Loucy (cell line): ENCODE data around the gene ARHGEF10L.

Experiments
- H2AFZ ChIP-seq: fragments of 200-600 bp; sonication (generic); 2 replicates; pipeline ENCODE4 v1.6.0; 2016; ENCODE audit warnings: antibody characterized with exemption, mild to moderate bottlenecking, low read length, moderate library complexity
- H3F3A ChIP-seq: fragments of 200-600 bp; 2 replicates; pipeline ENCODE4 v1.6.0; 2016; ENCODE audit warnings: antibody characterized with exemption, low read depth, mild to moderate bottlenecking
- H3K27me3 ChIP-seq: fragments of 200-600 bp; sonication (generic); 2 replicates; pipeline ENCODE4 v1.6.1; 2014; ENCODE audit warnings: low read length, mild to moderate bottlenecking; ENCODE audit not compliant: insufficient read depth, poor library complexity, severe bottlenecking
- H3K36me3 ChIP-seq: fragments of 200-600 bp; sonication (generic); 2 replicates; pipeline ENCODE4 v1.6.1; 2016; ENCODE audit warnings: low read length; ENCODE audit not compliant: insufficient read depth
- H3K4me1 ChIP-seq: fragments of 200-600 bp; sonication (generic); 2 replicates; pipeline ENCODE4 v1.5.1; 2014; ENCODE audit warnings: low read length, mild to moderate bottlenecking; ENCODE audit not compliant: insufficient read depth, poor library complexity, severe bottlenecking
- H3K4me2 ChIP-seq: fragments of 200-600 bp; sonication (generic); 2 replicates; pipeline ENCODE4 v1.6.0; 2014; ENCODE audit warnings: antibody characterized with exemption, low read length, low read depth, mild to moderate bottlenecking; ENCODE audit not compliant: poor library complexity, severe bottlenecking
- H3K4me3 ChIP-seq: fragments of 200-600 bp; sonication (generic); 2 replicates; pipeline ENCODE4 v1.5.1; 2014; ENCODE audit warnings: low read length, mild to moderate bottlenecking, mixed read lengths; ENCODE audit not compliant: poor library complexity, severe bottlenecking
- H3K79me2 ChIP-seq: fragments of 200-600 bp; sonication (generic); 2 replicates; pipeline ENCODE4 v1.6.1; 2014; ENCODE audit warnings: low read length; ENCODE audit not compliant: insufficient read depth
- H3K9ac ChIP-seq: fragments of 200-600 bp; sonication (generic); 2 replicates; pipeline ENCODE4 v1.6.0; 2014; ENCODE audit warnings: mild to moderate bottlenecking, low read depth, low read length, moderate library complexity; ENCODE audit not compliant: poor library complexity, severe bottlenecking
- H3K9me2 ChIP-seq: fragments of 200-600 bp; sonication (generic); replicated peaks from 2 replicates; pipeline ENCODE4 v1.6.1; 2016; ENCODE audit warnings: low read depth, low read length, mixed read lengths
- H3K9me3 ChIP-seq: fragments of 200-600 bp; sonication (generic); 2 replicates; pipeline ENCODE4 v1.6.1; 2014; ENCODE audit warnings: mild to moderate bottlenecking, antibody characterized with exemption, low read length, low read depth; ENCODE audit not compliant: insufficient read depth
- H4K20me1 ChIP-seq: fragments of 200-600 bp; sonication (generic); 2 replicates; pipeline ENCODE4 v1.6.0; 2014; ENCODE audit warnings: antibody characterized with exemption, low read length, mild to moderate bottlenecking; ENCODE audit not compliant: insufficient read depth, poor library complexity, severe bottlenecking
- EZH2phosphoT487 ChIP-seq: fragments of 200-600 bp; IDR thresholded peaks from 2 replicates; pipeline ENCODE4 v1.6.1; 2018; ENCODE audit warnings: antibody characterized with exemption, mild to moderate bottlenecking, moderate library complexity, borderline replicate concordance
- TF ChIP-seq, protein P1 (sequence below): fragments of 200-600 bp; sonication (generic); conservative IDR thresholded peaks from 2 replicates; pipeline ENCODE4 v1.5.1; 2014; ENCODE audit warnings: mild to moderate bottlenecking, antibody characterized with exemption, low read length

ARHGEF10L gene

DNA sequence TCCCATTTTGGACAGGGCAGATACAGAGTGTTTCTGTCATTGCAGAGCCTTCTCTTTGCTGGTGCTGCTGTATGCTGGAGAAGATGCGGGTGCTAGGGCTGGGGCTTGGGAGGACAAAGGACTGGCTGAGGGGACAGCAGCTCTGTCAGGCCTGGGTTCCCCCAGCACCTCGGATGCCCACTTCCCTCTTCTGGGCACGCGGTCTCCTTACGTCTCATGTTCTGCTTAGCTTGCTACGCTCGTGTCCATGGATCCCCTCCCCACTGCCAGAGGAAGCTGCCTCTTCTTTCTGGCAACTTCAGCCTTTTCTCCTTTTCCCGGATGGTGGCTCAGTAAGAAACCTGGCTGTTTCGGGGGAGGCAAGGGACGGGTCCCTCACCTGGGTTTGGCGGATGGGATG lies 75.7 kb downstream of the ARHGEF10L start:
- Histone ChIP-seq H3K9me3 (no peaks in the 10 kb centered on the region), H3K79me2 (no peaks in the 10 kb centered on the region), H3F3A (no peaks in the 10 kb centered on the region), H3K4me3 (no peak overlapping the region), H3K27me3 (no peaks in the 10 kb centered on the region), H4K20me1 (no peaks in the 10 kb centered on the region), H2AFZ (no peak overlapping the region), H3K36me3 (no peaks in the 10 kb centered on the region), H3K9me2 (no peaks in the 10 kb centered on the region), H3K4me1 (peaks cover 4% of the 10 kb centered on the region), H3K9ac (no peak overlapping the region), H3K4me2 (no peak overlapping the region)
- TF ChIP-seq EZH2phosphoT487, result no peak
- TF ChIP-seq, protein P1, sequence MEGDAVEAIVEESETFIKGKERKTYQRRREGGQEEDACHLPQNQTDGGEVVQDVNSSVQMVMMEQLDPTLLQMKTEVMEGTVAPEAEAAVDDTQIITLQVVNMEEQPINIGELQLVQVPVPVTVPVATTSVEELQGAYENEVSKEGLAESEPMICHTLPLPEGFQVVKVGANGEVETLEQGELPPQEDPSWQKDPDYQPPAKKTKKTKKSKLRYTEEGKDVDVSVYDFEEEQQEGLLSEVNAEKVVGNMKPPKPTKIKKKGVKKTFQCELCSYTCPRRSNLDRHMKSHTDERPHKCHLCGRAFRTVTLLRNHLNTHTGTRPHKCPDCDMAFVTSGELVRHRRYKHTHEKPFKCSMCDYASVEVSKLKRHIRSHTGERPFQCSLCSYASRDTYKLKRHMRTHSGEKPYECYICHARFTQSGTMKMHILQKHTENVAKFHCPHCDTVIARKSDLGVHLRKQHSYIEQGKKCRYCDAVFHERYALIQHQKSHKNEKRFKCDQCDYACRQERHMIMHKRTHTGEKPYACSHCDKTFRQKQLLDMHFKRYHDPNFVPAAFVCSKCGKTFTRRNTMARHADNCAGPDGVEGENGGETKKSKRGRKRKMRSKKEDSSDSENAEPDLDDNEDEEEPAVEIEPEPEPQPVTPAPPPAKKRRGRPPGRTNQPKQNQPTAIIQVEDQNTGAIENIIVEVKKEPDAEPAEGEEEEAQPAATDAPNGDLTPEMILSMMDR, result no peak

DNA sequence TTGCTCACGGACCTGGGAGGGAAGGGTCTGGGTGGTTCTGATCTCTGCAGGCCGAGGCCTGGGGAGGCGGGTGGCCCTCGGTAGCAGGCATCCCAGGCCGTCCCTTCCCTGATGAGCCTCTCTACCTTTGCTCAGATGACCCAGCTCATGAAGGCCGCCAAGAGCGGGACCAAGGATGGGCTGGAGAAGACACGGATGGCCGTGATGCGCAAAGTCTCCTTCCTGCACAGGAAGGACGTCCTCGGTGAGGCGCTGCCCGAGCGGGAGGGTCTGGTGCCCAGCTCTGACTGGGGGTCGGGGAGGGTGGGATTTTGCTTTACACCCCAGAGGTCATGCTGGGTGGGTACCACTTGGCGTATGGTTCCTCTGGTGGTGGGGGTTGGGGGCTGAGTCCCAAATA lies 76.5 kb downstream of the ARHGEF10L start:
- no peaks in the 10 kb centered on the region for H3K27me3 ChIP-seq
- TF ChIP-seq, protein P1, result no peak
- no peak for TF ChIP-seq EZH2phosphoT487
- H3K36me3 ChIP-seq, result no peaks in the 10 kb centered on the region

DNA sequence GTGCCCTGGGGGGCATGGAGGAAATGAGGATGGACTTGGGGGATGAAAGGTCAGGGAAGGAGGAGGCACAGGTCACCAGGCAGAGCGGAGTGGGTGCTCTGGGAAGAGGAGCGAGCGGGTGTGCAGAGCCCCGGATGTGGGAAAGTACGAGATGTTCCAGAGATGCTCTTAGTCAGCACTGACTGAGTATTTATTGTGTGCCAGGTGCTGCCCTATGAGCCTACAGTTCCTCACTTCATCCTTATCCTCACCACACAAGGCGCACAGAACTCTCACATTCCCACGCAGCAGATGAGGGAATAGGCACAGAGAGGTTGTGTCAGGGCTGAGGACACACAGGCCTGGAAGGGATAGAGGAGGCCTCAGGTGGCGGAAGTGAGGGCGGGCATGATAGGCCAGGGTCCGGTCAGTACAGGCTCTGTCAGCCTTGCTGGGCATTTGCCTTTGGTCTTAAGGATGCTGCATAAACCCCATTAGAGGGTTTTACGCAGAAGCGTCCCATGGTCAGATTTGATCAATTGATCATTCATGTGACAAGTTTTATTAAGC lies 77.3 kb downstream of the ARHGEF10L start:
- no peaks in the 10 kb centered on the region for H3K36me3 ChIP-seq
- no peak overlapping the region for H3K4me3 ChIP-seq
- H4K20me1 ChIP-seq, result no peaks in the 10 kb centered on the region
- H3K9me3 ChIP-seq, result no peaks in the 10 kb centered on the region
- no peak overlapping the region for H2AFZ ChIP-seq
- H3K4me1 ChIP-seq, result peaks cover 4% of the 10 kb centered on the region
- no peaks in the 10 kb centered on the region for H3K27me3 ChIP-seq
- H3K9ac ChIP-seq, result no peak overlapping the region
- H3K4me2 ChIP-seq, result no peak overlapping the region
- TF ChIP-seq, protein P1, result no peak
- TF ChIP-seq EZH2phosphoT487, result no peak
- no peaks in the 10 kb centered on the region for H3F3A ChIP-seq
- no peaks in the 10 kb centered on the region for H3K9me2 ChIP-seq
- no peaks in the 10 kb centered on the region for H3K79me2 ChIP-seq

More for the DNA sequence above, 76.5 kb downstream of the ARHGEF10L start:
- no peak overlapping the region for H2AFZ ChIP-seq
- no peak overlapping the region for H3K4me3 ChIP-seq
- H3F3A ChIP-seq, result no peaks in the 10 kb centered on the region
- H4K20me1 ChIP-seq, result no peaks in the 10 kb centered on the region
- H3K79me2 ChIP-seq, result no peaks in the 10 kb centered on the region
- peaks cover 4% of the 10 kb centered on the region for H3K4me1 ChIP-seq
- no peak overlapping the region for H3K4me2 ChIP-seq
- H3K9ac ChIP-seq, result no peak overlapping the region
- no peaks in the 10 kb centered on the region for H3K9me3 ChIP-seq
- H3K9me2 ChIP-seq, result no peaks in the 10 kb centered on the region
